Fibroblast of lung (primary cell): Measurements from ENCODE around the gene ING4. TPM values are rescaled to one million over a fixed set of nuclear protein-coding genes. Genes with fewer than 3 reads are reported as not detected.

Source experiments
- DNase-seq, 2 donors: peaks; one replicate each; pipeline versions ENCODE4 v3.0.0 to v3.0.0-alpha.2; 2010; ENCODE audit warnings: low read depth in 2 of 2
- H2AFZ ChIP-seq: 2 replicates; pipeline ENCODE4 v1.5.1; 2012; ENCODE audit warnings: low read length, control low read depth, inconsistent platforms
- H3K27ac ChIP-seq: 2 replicates; pipeline ENCODE4 v1.5.1; 2011; ENCODE audit warnings: low read length, control low read depth; ENCODE audit not compliant: insufficient read depth
- H3K27me3 ChIP-seq: 2 replicates; pipeline ENCODE4 v1.5.1; 2011; ENCODE audit warnings: mild to moderate bottlenecking, low read length; ENCODE audit not compliant: control insufficient read depth, insufficient read depth
- H3K36me3 ChIP-seq: 2 replicates; pipeline ENCODE4 v1.5.1; 2011; ENCODE audit warnings: low read length; ENCODE audit not compliant: control insufficient read depth, insufficient read depth
- H3K4me1 ChIP-seq: 2 replicates; pipeline ENCODE4 v1.5.1; 2011; ENCODE audit warnings: low read length; ENCODE audit not compliant: control insufficient read depth, insufficient read depth; ENCODE audit errors: extremely low read depth
- H3K4me2 ChIP-seq: 2 replicates; pipeline ENCODE4 v1.5.1; 2011; ENCODE audit warnings: low read length, control low read depth; ENCODE audit not compliant: insufficient read depth; ENCODE audit errors: extremely low read depth
- H3K4me3 ChIP-seq, 4 experiments: fragments of 200-600 bp in 1 of 4; sonication (generic) in 1 of 4; replicated peaks in 1 of 4; 2 replicates each; pipeline ENCODE4 v1.5.1; 2011 to 2016; ENCODE audit warnings: low read length in 4 of 4, low read depth in 3 of 4, mild to moderate bottlenecking in 3 of 4, control low read depth in 2 of 4, inconsistent platforms in 1 of 4, mixed read lengths in 1 of 4; ENCODE audit not compliant: insufficient read depth in 1 of 4; ENCODE audit errors: control extremely low read depth in 1 of 4
- H3K79me2 ChIP-seq: 2 replicates; pipeline ENCODE4 v1.5.1; 2012; ENCODE audit warnings: mild to moderate bottlenecking, low read length, inconsistent platforms; ENCODE audit not compliant: control insufficient read depth, insufficient read depth
- H3K9ac ChIP-seq: 2 replicates; pipeline ENCODE4 v1.5.1; 2011; ENCODE audit warnings: mild to moderate bottlenecking, low read length, control low read depth; ENCODE audit not compliant: insufficient read depth
- H3K9me3 ChIP-seq: 2 replicates; pipeline ENCODE4 v1.5.1; 2012; ENCODE audit warnings: low read depth, low read length; ENCODE audit not compliant: control insufficient read depth, insufficient read depth
- H4K20me1 ChIP-seq: 2 replicates; pipeline ENCODE4 v1.5.1; 2011; ENCODE audit warnings: low read length; ENCODE audit not compliant: control insufficient read depth, insufficient read depth; ENCODE audit errors: extremely low read depth
- CTCF ChIP-seq, 2 donors: IDR thresholded peaks in 1 of 2; conservative IDR thresholded peaks in 1 of 2; 1 replicate in 1 of 2; 2 replicates in 1 of 2; pipeline ENCODE4 v1.5.1; 2011 to 2012; ENCODE audit warnings: low read length in 2 of 2, control low read depth in 1 of 2, inconsistent platforms in 1 of 2, low read depth in 1 of 2, mild to moderate bottlenecking in 1 of 2
- EZH2 ChIP-seq: IDR thresholded peaks from 2 replicates; pipeline ENCODE4 v1.5.1; 2012; ENCODE audit warnings: low read length, control low read depth, mild to moderate bottlenecking; ENCODE audit errors: missing control alignments
- polyA plus RNA-seq, 2 donors: library from polyadenylated mRNA; depleted of rRNA in 1 of 2; stranded (reverse) in 1 of 2; unstranded in 1 of 2; fragments of >200 nt; gene quantifications; 2 replicates each; pipeline ENCODE4 v1.2.1, GENCODE V29; 2011 to 2012; ENCODE audit warnings: missing spikeins in 1 of 2
- total RNA-seq: library from RNA; depleted of rRNA; stranded (reverse); fragments of >200 nt; gene quantifications from 2 replicates; pipeline ENCODE4 v1.2.1, GENCODE V29; 2014

The ING4 gene
- total and polyA plus RNA-seq, 2 donors (not counting 1 experiment from before 2014, with no cell fraction given): 36.0 to 47.1 TPM

- H3K9ac ChIP-seq: no peak overlapping the region
- no peak overlapping the region for H2AFZ ChIP-seq
- TF ChIP-seq EZH2 (no peak), CTCF (conservative IDR thresholded peaks at IDR 0.05 in 1 of 2, IDR thresholded peaks at IDR 0.05 in 1 of 2; ENCODE audit: low read depth in 1 of 2, low read length in 2 of 2) (no peak)
- H3K9me3 ChIP-seq: no peaks in the 10 kb centered on the region
- H3K27ac ChIP-seq: no peak overlapping the region
- H3K4me3 ChIP-seq: no peak overlapping the region
- H4K20me1 ChIP-seq: no peaks in the 10 kb centered on the region
- no peaks in the 10 kb centered on the region for H3K79me2 ChIP-seq
- no peak for DNase-seq
- H3K27me3 ChIP-seq: peaks cover 38% of the 10 kb centered on the region
- no peaks in the 10 kb centered on the region for H3K36me3 ChIP-seq
- no peak overlapping the region for H3K4me2 ChIP-seq
- H3K4me1 ChIP-seq: peaks cover 4% of the 10 kb centered on the region
Measured at GRCh38 chr12:6703631-6704030, 40.7 kb upstream of the ING4 start.

GRCh38 chr12:6701078-6701768 lies 38.3 kb upstream of the ING4 start:
- Histone ChIP-seq H3K4me3 (peak overlapping the region in 3 of 4 experiments; percentile 46 to 60 (median 54)), H3K27ac (no peak overlapping the region), H3K4me1 (peaks cover 6% of the 10 kb centered on the region), H3K9ac (no peak overlapping the region), H3K9me3 (no peaks in the 10 kb centered on the region), H4K20me1 (no peaks in the 10 kb centered on the region), H3K36me3 (no peaks in the 10 kb centered on the region), H2AFZ (peak overlapping the region; percentile 85), H3K27me3 (peaks cover 40% of the 10 kb centered on the region), H3K4me2 (peak overlapping the region; percentile 87), H3K79me2 (no peaks in the 10 kb centered on the region)
- peak; percentile 52 for TF ChIP-seq EZH2
- TF ChIP-seq CTCF (conservative IDR thresholded peaks at IDR 0.05 in 1 of 2, IDR thresholded peaks at IDR 0.05 in 1 of 2; ENCODE audit: low read depth in 1 of 2, low read length in 2 of 2): no peak
- no peak for DNase-seq

GRCh38 chr12:6700646-6701051 lies 37.7 kb upstream of the ING4 start, which contains the start of gene PIANP:
PIANP (minus strand) TSS chr12:6700815; CDS start chr12:6698061, 2,754 bp downstream.
- Histone ChIP-seq H3K36me3 (no peaks in the 10 kb centered on the region), H3K9ac (peak within 1 kb of the TSS; percentile 32), H4K20me1 (no peaks in the 10 kb centered on the region), H3K27me3 (peaks cover 40% of the 10 kb centered on the region), H3K4me1 (peaks cover 6% of the 10 kb centered on the region), H3K4me2 (peak within 1 kb of the TSS; percentile 87), H3K79me2 (no peaks in the 10 kb centered on the region), H3K27ac (no peak within 1 kb of the TSS), H3K4me3 (peak within 1 kb of the TSS; percentile 19 to 65 (median 53)), H3K9me3 (no peaks in the 10 kb centered on the region), H2AFZ (peak within 1 kb of the TSS; percentile 85)
- TF ChIP-seq EZH2 (no peak), CTCF (conservative IDR thresholded peaks at IDR 0.05 in 1 of 2, IDR thresholded peaks at IDR 0.05 in 1 of 2; ENCODE audit: low read depth in 1 of 2, low read length in 2 of 2) (no peak)
- DNase-seq: peak in 1 of 2 donors; percentile 34
